Spleen (tissue), 11 donors: ENCODE measurements around the gene MTMR1. TPM values are rescaled to one million over a fixed set of nuclear protein-coding genes. Genes with fewer than 3 reads are reported as not detected.

Experiments used
- DNase-seq: peaks from one replicate; pipeline ENCODE4 v3.0.0-alpha.2; 2020
- H3K27ac ChIP-seq, 8 donors: fragments of 200-600 bp; sonication (generic) in 7 of 8; 1 replicate in 4 of 8; 2 replicates in 4 of 8; pipeline versions ENCODE4 v1.5.0 to v1.8.0; 2016 to 2021; ENCODE audit warnings: inconsistent platforms in 4 of 8, mild to moderate bottlenecking in 4 of 8, moderate library complexity in 1 of 8
- H3K27me3 ChIP-seq, 7 donors: fragments of 200-600 bp; sonication (generic) in 6 of 7; replicated peaks in 1 of 7; 1 replicate in 4 of 7; 2 replicates in 3 of 7; pipeline versions ENCODE4 v1.5.0 to v1.8.0; 2016 to 2021; ENCODE audit warnings: inconsistent platforms in 3 of 7, mild to moderate bottlenecking in 1 of 7
- H3K36me3 ChIP-seq, 6 donors: fragments of 200-600 bp; sonication (generic) in 5 of 6; 1 replicate in 4 of 6; 2 replicates in 2 of 6; pipeline versions ENCODE4 v1.5.0 to v1.8.0; 2016 to 2021; ENCODE audit warnings: inconsistent platforms in 2 of 6
- H3K4me1 ChIP-seq, 6 donors: fragments of 200-600 bp; sonication (generic) in 5 of 6; 1 replicate in 3 of 6; 2 replicates in 3 of 6; pipeline versions ENCODE4 v1.5.0 to v1.8.0; 2016 to 2021; ENCODE audit warnings: inconsistent platforms in 3 of 6
- H3K4me3 ChIP-seq, 8 donors: fragments of 200-600 bp; sonication (generic) in 7 of 8; 1 replicate in 4 of 8; 2 replicates in 4 of 8; pipeline versions ENCODE4 v1.5.0 to v1.8.0; 2016 to 2021; ENCODE audit warnings: inconsistent platforms in 4 of 8, mild to moderate bottlenecking in 4 of 8, moderate library complexity in 2 of 8
- H3K9me3 ChIP-seq, 8 donors: fragments of 200-600 bp; sonication (generic) in 7 of 8; 1 replicate in 4 of 8; 2 replicates in 4 of 8; pipeline versions ENCODE4 v1.5.0 to v1.8.0; 2016 to 2021; ENCODE audit warnings: inconsistent platforms in 4 of 8
- POLR2A ChIP-seq, 3 donors: fragments of 450-650 bp; IDR thresholded peaks; one replicate each; pipeline ENCODE4 v1.5.1; 2017; ENCODE audit warnings: antibody characterized with exemption in 3 of 3, mild to moderate bottlenecking in 1 of 3
- POLR2AphosphoS5 ChIP-seq, 3 donors: sonication (generic); formaldehyde crosslinking; IDR thresholded peaks; one replicate each; pipeline ENCODE4 v1.5.1; 2017; ENCODE audit warnings: antibody characterized with exemption in 3 of 3
- WGBS, 5 donors: extraction: QIAGEN DNeasy Blood & Tissue Kit in 3 of 5; methylation state at CpG; one replicate each; pipeline versions ENCODE4 v1.1.5 to v1.1.7; 2013 to 2018; 5-methylcytosine and 5-hydroxymethylcytosine counted together
- intact Hi-C: fragments of 100-400 bp; cut with DNase I; formaldehyde crosslinking; loops from one replicate; pipeline ENCODE4 v1.15.0; 2023; ENCODE audit warnings: low total_unique reads
- polyA plus RNA-seq, 3 donors: library from polyadenylated mRNA; stranded (reverse); fragments of 200-250 nt; gene quantifications; one replicate each; pipeline ENCODE4 v1.2.1, GENCODE V29; 2013
- total RNA-seq, 7 donors: library from RNA; depleted of rRNA in 3 of 7; stranded (reverse); fragments of >200 nt in 3 of 7; fragmentation: NEBNext Ultra II Directional in 4 of 7; extraction: Animal tissue kit (Norgen Biotek cat#: 25700) in 4 of 7; gene quantifications; one replicate each; pipeline versions ENCODE4 v1.1.0 to v1.2.1, GENCODE V29; 2016 to 2021
- TF ChIP-seq, protein P1 (sequence below), 11 experiments: fragments of 200-600 bp in 7 of 11; fragments of 450-650 bp in 4 of 11; sonication (generic) in 4 of 11; IDR thresholded peaks in 8 of 11; conservative IDR thresholded peaks in 3 of 11; 1 replicate in 7 of 11; 2 replicates in 4 of 11; pipeline versions ENCODE4 v1.4.0 to v1.8.0; 2016 to 2021; ENCODE audit warnings: antibody characterized with exemption in 11 of 11, inconsistent platforms in 4 of 11, mild to moderate bottlenecking in 1 of 11
- donor health status: healthy with polysubstance abuse.
- donor health status: DM: no; HTN: no; CAD: no; lungs with moderate emphysema.
- donor health status: DM: no; HTN: no; CAD: no.
- donor health status: Bipolar disorder and iron deficiency.
- donor health status: healthy.
- donor health status: DM: no; HTN: no; CAD: no.
- donor health status: DM: yes; HTN: yes; CAD: no.

Gene MTMR1
- total and polyA plus RNA-seq, 10 donors, result 10.6 to 52.1 (median 38.5) TPM

DNA sequence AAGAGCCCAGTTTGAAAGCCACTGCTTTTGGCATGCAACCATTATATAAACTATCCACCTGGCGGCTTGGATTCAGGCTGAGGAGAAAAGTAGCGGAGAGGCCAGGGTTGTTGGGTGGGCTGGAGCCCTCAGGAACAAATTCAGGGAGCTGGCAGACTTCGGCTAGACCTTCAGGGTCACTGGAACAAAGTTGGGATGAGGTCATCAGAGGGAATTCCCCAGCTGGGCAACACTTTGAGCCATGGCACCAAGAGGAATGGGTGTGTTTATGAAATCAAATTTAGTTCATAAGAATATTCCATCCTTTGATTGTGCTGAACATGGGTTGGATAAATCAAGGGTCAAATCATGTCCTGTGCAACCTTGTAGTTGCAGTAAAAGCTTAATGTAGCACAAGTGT lies 22.0 kb downstream of the MTMR1 start:
- no peak overlapping the region for H3K4me3 ChIP-seq
- no peaks in the 10 kb centered on the region for H3K27me3 ChIP-seq
- TF ChIP-seq POLR2AphosphoS5 (IDR thresholded peaks at IDR 0.05), result no peak
- TF ChIP-seq, protein P1, sequence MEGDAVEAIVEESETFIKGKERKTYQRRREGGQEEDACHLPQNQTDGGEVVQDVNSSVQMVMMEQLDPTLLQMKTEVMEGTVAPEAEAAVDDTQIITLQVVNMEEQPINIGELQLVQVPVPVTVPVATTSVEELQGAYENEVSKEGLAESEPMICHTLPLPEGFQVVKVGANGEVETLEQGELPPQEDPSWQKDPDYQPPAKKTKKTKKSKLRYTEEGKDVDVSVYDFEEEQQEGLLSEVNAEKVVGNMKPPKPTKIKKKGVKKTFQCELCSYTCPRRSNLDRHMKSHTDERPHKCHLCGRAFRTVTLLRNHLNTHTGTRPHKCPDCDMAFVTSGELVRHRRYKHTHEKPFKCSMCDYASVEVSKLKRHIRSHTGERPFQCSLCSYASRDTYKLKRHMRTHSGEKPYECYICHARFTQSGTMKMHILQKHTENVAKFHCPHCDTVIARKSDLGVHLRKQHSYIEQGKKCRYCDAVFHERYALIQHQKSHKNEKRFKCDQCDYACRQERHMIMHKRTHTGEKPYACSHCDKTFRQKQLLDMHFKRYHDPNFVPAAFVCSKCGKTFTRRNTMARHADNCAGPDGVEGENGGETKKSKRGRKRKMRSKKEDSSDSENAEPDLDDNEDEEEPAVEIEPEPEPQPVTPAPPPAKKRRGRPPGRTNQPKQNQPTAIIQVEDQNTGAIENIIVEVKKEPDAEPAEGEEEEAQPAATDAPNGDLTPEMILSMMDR (IDR thresholded peaks at IDR 0.05 in 8 of 11, conservative IDR thresholded peaks at IDR 0.05 in 3 of 11), result no peak
- TF ChIP-seq POLR2A (IDR thresholded peaks at IDR 0.05), result no peak
- peaks cover 0 to 42% (median 9%) of the 10 kb centered on the region in 6 donors for H3K4me1 ChIP-seq
- no peak for DNase-seq
- H3K27ac ChIP-seq, result no peak overlapping the region
- peaks cover 0 to 18% (median 0%) of the 10 kb centered on the region in 6 donors for H3K36me3 ChIP-seq
- H3K9me3 ChIP-seq, result no peaks in the 10 kb centered on the region
- WGBS, 5 donors, result 55 to 82% (median 74%) methylated on average over 3 of the region's 3 CpGs
- intact Hi-C loops, result no loop called here

DNA sequence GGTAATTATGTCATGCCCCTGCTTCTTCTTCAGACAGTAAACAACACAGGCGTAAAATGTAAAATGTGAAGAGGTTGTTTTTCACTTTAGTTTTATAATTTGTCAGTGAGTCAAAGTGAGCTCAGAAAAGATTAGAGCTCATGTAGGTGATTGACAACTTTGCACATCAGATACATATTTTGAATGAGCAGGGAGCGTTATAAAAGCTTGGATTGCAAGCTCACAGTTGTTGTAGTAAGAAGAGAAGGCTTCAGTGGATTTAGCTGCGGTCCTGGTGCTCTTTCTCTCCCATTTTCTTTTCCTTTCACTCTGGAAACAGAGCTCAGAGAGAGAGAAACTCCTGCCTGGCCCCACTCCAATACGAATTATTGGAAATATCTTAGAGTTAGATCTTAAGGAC lies 26.4 kb downstream of the MTMR1 start:
- intact Hi-C loops, result no loop called here
- Histone ChIP-seq H3K4me1 (peaks cover 0 to 17% (median 0%) of the 10 kb centered on the region in 6 donors), H3K36me3 (peaks cover 0 to 21% (median 0%) of the 10 kb centered on the region in 6 donors), H3K27ac (no peak overlapping the region), H3K9me3 (peaks cover 0 to 5% (median 0%) of the 10 kb centered on the region in 8 donors), H3K4me3 (no peak overlapping the region), H3K27me3 (no peaks in the 10 kb centered on the region)
- TF ChIP-seq, protein P1 (IDR thresholded peaks at IDR 0.05 in 8 of 11, conservative IDR thresholded peaks at IDR 0.05 in 3 of 11), result no peak
- no peak for DNase-seq
- 68 to 98% (median 87%) methylated on average over 4 of the region's 4 CpGs for WGBS, 5 donors

DNA sequence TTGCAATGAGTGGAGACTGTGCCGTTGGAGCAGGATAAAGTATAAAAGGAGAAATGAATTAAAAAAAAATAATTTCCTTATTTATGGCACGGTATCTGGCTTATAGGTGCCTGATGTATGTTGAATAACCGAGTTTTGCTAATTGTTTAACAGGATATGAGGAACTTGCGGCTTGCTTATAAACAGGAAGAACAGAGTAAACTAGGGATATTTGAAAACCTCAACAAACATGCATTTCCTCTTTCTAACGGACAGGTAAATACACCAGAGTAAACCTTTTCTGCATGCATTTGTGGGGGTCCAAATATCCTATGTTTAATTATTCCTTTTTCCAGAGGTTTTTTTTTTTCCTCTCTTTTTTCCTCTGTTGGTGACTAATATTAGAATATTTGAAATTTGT lies 36.8 kb downstream of the MTMR1 start:
- Histone ChIP-seq H3K9me3 (no peaks in the 10 kb centered on the region), H3K4me1 (no peaks in the 10 kb centered on the region), H3K27ac (no peak overlapping the region), H3K27me3 (no peaks in the 10 kb centered on the region), H3K36me3 (peaks cover 0 to 90% (median 32%) of the 10 kb centered on the region in 6 donors), H3K4me3 (no peak overlapping the region)
- intact Hi-C loops, result no loop called here
- 43 to 74% (median 56%) methylated on average over 5 of the region's 5 CpGs for WGBS, 5 donors
- no peak for DNase-seq
- TF ChIP-seq POLR2A (IDR thresholded peaks at IDR 0.05) (no peak), POLR2AphosphoS5 (IDR thresholded peaks at IDR 0.05) (no peak)
- TF ChIP-seq, protein P1 (IDR thresholded peaks at IDR 0.05 in 8 of 11, conservative IDR thresholded peaks at IDR 0.05 in 3 of 11), result no peak

DNA sequence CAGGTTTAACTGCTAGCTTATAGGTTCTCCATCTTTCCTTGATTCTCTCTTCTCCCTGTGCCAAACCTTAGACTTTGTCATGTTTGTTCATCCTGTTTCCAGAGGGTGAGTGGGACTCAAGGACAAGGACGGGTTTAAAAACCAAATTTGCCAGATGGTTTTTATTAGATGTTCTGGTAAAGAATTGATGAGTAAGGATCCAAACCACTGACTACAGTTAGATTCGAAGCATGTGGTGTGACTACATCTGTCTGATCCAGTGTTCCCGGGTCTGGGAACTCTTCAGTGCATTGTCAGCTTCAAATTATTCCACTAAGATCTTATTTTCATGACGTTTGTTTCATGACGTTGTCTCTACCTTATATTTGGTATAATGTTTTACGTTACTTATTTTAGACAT lies 37.5 kb downstream of the MTMR1 start:
- H3K27ac ChIP-seq, result no peak overlapping the region
- TF ChIP-seq, protein P1 (IDR thresholded peaks at IDR 0.05 in 8 of 11, conservative IDR thresholded peaks at IDR 0.05 in 3 of 11), result no peak
- TF ChIP-seq POLR2AphosphoS5 (IDR thresholded peaks at IDR 0.05) (no peak), POLR2A (IDR thresholded peaks at IDR 0.05) (no peak)
- 75 to 95% (median 93%) methylated on average over 6 of the region's 6 CpGs for WGBS, 5 donors
- H3K4me3 ChIP-seq, result no peak overlapping the region
- no peaks in the 10 kb centered on the region for H3K9me3 ChIP-seq
- DNase-seq, result no peak
- peaks cover 0 to 3% (median 0%) of the 10 kb centered on the region in 6 donors for H3K4me1 ChIP-seq
- intact Hi-C loops, result no loop called here
- peaks cover 0 to 97% (median 32%) of the 10 kb centered on the region in 6 donors for H3K36me3 ChIP-seq
- no peaks in the 10 kb centered on the region for H3K27me3 ChIP-seq
